Glomerular visceral epithelial cell (primary cell): ENCODE measurements around the gene RO60.
"Not testable (repeated sequence)": the region's sequence is repeated elsewhere in the genome, so short reads cannot be mapped to it uniquely, and the experiment has no call there.

Experiments
- DNase-seq: peaks from one replicate; pipeline ENCODE4 v3.0.0-alpha.2; 2016; ENCODE audit errors: extremely low spot score

The RO60 gene

GRCh38 chr1:193059282-193060114 is at the start of gene RO60, which contains the start of gene UCHL5:
TSS of gene RO60 (plus strand) at chr1:193059612. CDS start at chr1:193069055, 9,443 bp downstream.
TSS of gene UCHL5 (minus strand) at chr1:193059360. CDS start at chr1:193059260, 100 bp downstream.
- DNase-seq: peak; percentile 98

GRCh38 chr1:193011406-193011805 is 48.0 kb upstream of the RO60 start:
- DNase-seq: no peak

- DNase-seq: no peak
These were observed 46.4 kb upstream of the RO60 start for GRCh38 chr1:193013005-193013404.

GRCh38 chr1:193013707-193014106 is 45.7 kb upstream of the RO60 start:
- DNase-seq: no peak

- DNase-seq: no peak
These were observed 45.0 kb upstream of the RO60 start for GRCh38 chr1:193014400-193014799.

- no peak for DNase-seq
These were observed 42.6 kb upstream of the RO60 start for GRCh38 chr1:193016788-193017187.

- DNase-seq: peak; percentile 49
These were observed 39.9 kb upstream of the RO60 start for GRCh38 chr1:193019442-193020026.

- no peak for DNase-seq
These were observed 34.2 kb upstream of the RO60 start for GRCh38 chr1:193025218-193025617.

GRCh38 chr1:193030280-193030679 is 29.1 kb upstream of the RO60 start:
- DNase-seq: no peak

- no peak for DNase-seq
These were observed 28.0 kb upstream of the RO60 start for GRCh38 chr1:193031431-193031830.

GRCh38 chr1:193032643-193033427 is 26.6 kb upstream of the RO60 start:
- not testable (repeated sequence) for DNase-seq

- DNase-seq: no peak
These were observed 25.8 kb upstream of the RO60 start for GRCh38 chr1:193033610-193034009.

GRCh38 chr1:193036337-193037047 is 22.9 kb upstream of the RO60 start:
- DNase-seq: no peak

- DNase-seq: no peak
These were observed 19.4 kb upstream of the RO60 start for GRCh38 chr1:193040011-193040410.

- no peak for DNase-seq
These were observed 16.4 kb upstream of the RO60 start for GRCh38 chr1:193042766-193043691.

- not testable (repeated sequence) for DNase-seq
These were observed 10.5 kb upstream of the RO60 start for GRCh38 chr1:193048913-193049312.

GRCh38 chr1:193054169-193054675 is 5.2 kb upstream of the RO60 start:
- DNase-seq: no peak

- DNase-seq: peak; percentile 56
These were observed 707 bp upstream of the RO60 start for GRCh38 chr1:193058529-193059281.

- no peak for DNase-seq
These were observed 647 bp downstream of the RO60 start for GRCh38 chr1:193060115-193060403.

- DNase-seq: no peak
These were observed 994 bp downstream of the RO60 start for GRCh38 chr1:193060406-193060805.
